Brain microvascular endothelial cell (primary cell): ENCODE results near the gene TMEM120B.

ENCODE experiments used
- DNase-seq: peaks from one replicate; pipeline ENCODE4 v3.0.0-alpha.2; 2020
- H3K27ac ChIP-seq: fragments of 250-450 bp; sonication (Bioruptor Pico); 2 replicates; pipeline ENCODE4 v1.5.1; 2020; ENCODE audit warnings: mild to moderate bottlenecking, moderate library complexity
- H3K27me3 ChIP-seq: fragments of 250-450 bp; sonication (Bioruptor Pico); replicated peaks from 2 replicates; pipeline ENCODE4 v1.5.1; 2020; ENCODE audit warnings: mild to moderate bottlenecking
- H3K36me3 ChIP-seq: fragments of 250-450 bp; sonication (Bioruptor Pico); replicated peaks from 2 replicates; pipeline ENCODE4 v1.5.1; 2020; ENCODE audit warnings: mild to moderate bottlenecking
- H3K4me3 ChIP-seq: 2 replicates; pipeline ENCODE4 v1.5.1; 2011; ENCODE audit warnings: low read depth, mild to moderate bottlenecking, control low read depth, low read length, moderate library complexity
- in situ Hi-C: cut with HindIII; loops from 2 replicates; pipeline ENCODE4 v1.10.0; 2017; ENCODE audit warnings: low sequenced_read_pairs, low pct_ligation_motif_present
- TF ChIP-seq, protein P1 (sequence below): IDR thresholded peaks from 2 replicates; pipeline ENCODE4 v1.5.1; 2011; ENCODE audit warnings: low read depth, mild to moderate bottlenecking, moderate library complexity, low read length, control low read depth, inconsistent platforms; ENCODE audit errors: missing control alignments

Gene TMEM120B

DNA sequence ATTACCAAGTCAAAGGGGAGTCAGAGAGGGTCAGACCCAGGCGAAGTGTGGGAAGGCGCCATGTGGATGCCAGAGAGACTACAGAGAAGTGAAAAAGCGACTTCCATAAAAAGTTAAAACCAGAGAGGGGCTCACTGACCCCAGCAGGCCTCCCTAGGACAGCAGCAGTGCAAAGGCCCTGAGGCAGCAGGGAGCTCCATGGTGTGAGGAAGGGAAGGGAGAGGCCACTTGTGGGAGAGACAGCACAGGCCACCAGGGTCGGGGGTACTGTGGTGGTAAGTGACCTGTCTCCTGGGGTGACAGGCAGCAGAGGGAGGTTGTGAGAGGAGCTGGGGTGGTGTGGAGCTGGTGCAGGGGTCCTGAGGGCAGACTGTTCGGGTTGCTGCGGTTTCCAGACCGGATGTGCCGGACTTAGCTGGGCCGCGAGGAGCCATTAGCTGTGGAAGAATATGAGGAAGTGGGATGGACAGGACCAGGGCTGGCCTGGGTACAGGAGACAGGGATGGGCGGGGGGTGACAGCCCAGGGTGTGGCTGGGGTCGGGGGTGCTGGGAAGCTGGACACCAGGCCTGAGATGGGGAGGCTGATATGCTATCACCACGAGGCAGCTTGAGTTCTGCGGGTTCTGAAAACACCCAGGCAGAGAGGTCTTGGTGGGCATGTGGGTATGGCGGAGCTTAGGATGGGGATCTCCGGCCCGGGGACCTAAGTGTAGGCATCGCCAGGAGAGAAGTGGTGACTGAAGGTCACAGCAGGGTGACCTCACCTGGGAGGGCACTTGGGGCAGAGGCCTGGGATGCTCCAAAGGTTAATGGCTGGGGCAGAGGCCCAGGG is 114.0 kb downstream of the TMEM120B start:
- in situ Hi-C loops: no loop called here
- DNase-seq: no peak
- TF ChIP-seq, protein P1, sequence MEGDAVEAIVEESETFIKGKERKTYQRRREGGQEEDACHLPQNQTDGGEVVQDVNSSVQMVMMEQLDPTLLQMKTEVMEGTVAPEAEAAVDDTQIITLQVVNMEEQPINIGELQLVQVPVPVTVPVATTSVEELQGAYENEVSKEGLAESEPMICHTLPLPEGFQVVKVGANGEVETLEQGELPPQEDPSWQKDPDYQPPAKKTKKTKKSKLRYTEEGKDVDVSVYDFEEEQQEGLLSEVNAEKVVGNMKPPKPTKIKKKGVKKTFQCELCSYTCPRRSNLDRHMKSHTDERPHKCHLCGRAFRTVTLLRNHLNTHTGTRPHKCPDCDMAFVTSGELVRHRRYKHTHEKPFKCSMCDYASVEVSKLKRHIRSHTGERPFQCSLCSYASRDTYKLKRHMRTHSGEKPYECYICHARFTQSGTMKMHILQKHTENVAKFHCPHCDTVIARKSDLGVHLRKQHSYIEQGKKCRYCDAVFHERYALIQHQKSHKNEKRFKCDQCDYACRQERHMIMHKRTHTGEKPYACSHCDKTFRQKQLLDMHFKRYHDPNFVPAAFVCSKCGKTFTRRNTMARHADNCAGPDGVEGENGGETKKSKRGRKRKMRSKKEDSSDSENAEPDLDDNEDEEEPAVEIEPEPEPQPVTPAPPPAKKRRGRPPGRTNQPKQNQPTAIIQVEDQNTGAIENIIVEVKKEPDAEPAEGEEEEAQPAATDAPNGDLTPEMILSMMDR: no peak
- Histone ChIP-seq H3K36me3 (peaks cover 71% of the 10 kb centered on the region), H3K27ac (no peak overlapping the region), H3K27me3 (no peaks in the 10 kb centered on the region), H3K4me3 (no peak overlapping the region)

DNA sequence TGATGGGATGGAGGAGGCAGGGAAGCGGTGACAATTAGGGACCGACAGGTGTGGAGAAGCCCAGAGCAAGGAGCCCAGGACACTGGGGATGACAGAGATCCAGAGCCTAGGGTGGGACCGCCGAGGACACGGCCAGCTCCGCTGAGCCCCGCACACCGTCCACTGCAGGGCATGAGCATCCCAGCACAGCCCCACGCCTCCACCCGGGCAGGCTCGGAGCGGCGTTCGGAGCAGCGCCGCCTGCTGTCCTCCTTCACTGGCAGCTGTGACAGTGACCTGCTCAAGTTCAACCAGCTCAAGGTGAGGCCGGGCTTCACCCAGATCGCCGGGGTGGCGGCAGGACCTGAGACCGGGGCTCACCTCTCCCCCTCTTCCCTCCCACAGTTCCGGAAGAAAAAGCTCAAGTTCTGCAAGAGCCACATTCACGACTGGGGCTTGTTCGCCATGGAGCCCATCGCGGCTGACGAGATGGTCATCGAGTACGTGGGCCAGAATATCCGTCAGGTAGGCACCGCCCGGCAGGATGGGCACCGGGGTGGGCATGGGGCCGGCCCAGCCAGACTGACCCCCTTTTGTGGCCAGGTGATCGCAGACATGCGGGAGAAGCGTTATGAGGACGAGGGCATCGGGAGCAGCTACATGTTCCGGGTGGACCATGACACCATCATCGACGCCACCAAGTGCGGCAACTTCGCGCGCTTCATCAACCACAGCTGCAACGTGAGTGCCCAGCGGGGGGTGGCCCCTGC is 115.0 kb downstream of the TMEM120B start:
- DNase-seq: no peak
- in situ Hi-C loops: no loop called here
- peaks cover 69% of the 10 kb centered on the region for H3K36me3 ChIP-seq

DNA sequence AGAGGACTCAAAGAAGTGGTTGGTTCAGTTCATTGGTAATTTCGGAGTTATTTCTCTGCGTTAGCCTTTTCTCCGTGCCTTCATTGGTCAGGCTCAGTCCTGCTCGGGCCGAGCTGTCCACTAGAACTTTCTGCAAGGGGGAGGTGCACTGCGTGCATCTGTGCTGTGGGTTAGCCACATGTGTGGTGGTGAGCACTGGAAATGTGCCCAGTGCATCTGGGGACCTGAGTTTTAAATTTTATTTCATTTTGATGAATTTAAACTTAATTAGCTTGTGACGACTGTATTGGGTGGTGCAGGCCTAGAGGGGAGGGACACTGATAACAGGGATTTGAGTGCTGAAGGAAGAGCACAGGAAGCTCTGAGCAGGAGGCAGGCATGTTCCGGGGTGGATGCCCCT is 115.8 kb downstream of the TMEM120B start:
- TF ChIP-seq, protein P1: no peak
- in situ Hi-C loops: no loop called here
- H3K36me3 ChIP-seq: peaks cover 65% of the 10 kb centered on the region

More for the DNA sequence above, 115.0 kb downstream of the TMEM120B start:
- Histone ChIP-seq H3K27ac (no peak overlapping the region), H3K4me3 (no peak overlapping the region), H3K27me3 (no peaks in the 10 kb centered on the region)
- TF ChIP-seq, protein P1: no peak

DNA sequence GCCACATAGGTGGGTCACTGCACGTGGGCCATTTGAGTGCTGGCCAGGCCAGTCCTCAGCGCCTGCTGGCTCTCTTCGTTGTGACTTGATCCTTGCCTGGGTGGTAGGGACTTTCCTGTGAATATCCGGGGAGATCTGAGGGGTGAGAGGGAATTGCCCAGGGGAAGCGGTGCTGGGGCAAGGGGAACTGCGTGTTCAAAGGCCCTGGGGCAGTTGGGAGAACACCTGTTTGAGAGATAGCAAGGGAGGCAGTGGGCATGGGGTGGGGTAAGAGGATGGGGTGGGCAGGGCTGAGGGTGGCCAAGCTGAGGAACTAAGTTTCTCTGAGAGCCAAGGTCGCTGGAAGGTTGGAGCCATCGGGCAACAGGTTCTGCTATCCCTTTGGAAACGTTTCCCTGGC is 116.3 kb downstream of the TMEM120B start:
- in situ Hi-C loops: no loop called here
- DNase-seq: no peak
- TF ChIP-seq, protein P1: no peak
- Histone ChIP-seq H3K4me3 (no peak overlapping the region), H3K36me3 (peaks cover 60% of the 10 kb centered on the region), H3K27me3 (no peaks in the 10 kb centered on the region), H3K27ac (no peak overlapping the region)

More for the DNA sequence above, 115.8 kb downstream of the TMEM120B start:
- Histone ChIP-seq H3K27ac (no peak overlapping the region), H3K4me3 (no peak overlapping the region), H3K27me3 (no peaks in the 10 kb centered on the region)
- no peak for DNase-seq

DNA sequence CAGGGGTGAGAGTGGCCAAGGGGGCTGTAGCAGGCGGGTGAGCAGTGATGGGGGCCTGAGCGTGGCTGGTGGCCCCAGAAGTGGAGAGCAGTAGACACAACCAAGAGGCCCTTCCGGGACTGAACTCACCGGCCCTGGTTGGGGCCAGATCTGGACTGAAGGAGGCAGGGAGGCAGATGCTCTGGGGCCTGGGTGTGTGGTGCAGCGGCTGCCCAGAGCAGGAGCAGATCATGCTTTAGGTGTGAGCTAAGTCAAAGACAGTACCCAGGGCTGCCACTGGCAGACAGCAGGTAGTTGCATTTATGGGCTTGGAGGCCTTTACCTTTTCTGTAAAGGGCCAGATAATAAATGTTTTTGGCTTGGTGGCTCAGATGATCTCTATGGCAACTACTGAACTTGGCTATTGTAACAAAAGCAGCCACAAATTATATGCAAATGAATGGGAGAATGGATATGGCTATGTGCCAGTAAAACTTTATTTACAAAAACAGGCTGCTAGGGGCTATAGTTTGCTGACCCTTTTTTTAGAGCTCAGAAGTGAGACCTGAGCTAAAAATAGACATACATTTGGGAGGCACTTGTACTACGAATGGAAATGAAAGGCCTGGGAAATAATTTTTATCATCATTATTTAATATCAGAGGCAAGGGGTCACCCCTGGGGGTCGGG is 116.8 kb downstream of the TMEM120B start:
- TF ChIP-seq, protein P1: no peak
- Histone ChIP-seq H3K27me3 (no peaks in the 10 kb centered on the region), H3K27ac (no peak overlapping the region), H3K36me3 (peaks cover 54% of the 10 kb centered on the region), H3K4me3 (no peak overlapping the region)
- no peak for DNase-seq
- in situ Hi-C loops: no loop called here
